HT-29 (cell line): Measurements from ENCODE around the gene TRANK1. TPM values are rescaled to one million over a fixed set of nuclear protein-coding genes. Genes with fewer than 3 reads are reported as not detected.

Experiments used
- DNase-seq: peaks from one replicate; pipeline ENCODE4 v3.0.0-alpha.2; 2015; ENCODE audit warnings: low spot score
- small RNA-seq: library from RNA; depleted of rRNA; stranded (forward); fragments of <200 nt; gene quantifications from one replicate; pipeline ENCODE3, GENCODE V24; 2014
- total RNA-seq: library from RNA; depleted of rRNA; stranded (reverse); fragments of >200 nt; shearing (Covaris generic); gene quantifications from 2 replicates; pipeline ENCODE4 v1.2.3, GENCODE V29; 2014; rRNA removed

The TRANK1 gene
- total RNA-seq, 1 experiment from 2014 or later, result 6.4 TPM

- DNase-seq, result no peak
Measured at GRCh38 chr3:36803091-36803791, 141.6 kb downstream of the TRANK1 start.

GRCh38 chr3:36800533-36801116 lies 144.2 kb downstream of the TRANK1 start:
- no peak for DNase-seq

- no peak for DNase-seq
Measured at GRCh38 chr3:36796881-36797280, 148.0 kb downstream of the TRANK1 start.

- no peak for DNase-seq
Measured at GRCh38 chr3:36796161-36796560, 148.7 kb downstream of the TRANK1 start.

GRCh38 chr3:36795622-36796021 lies 149.2 kb downstream of the TRANK1 start:
- DNase-seq, result no peak

- DNase-seq, result peak; percentile 30
Measured at GRCh38 chr3:36792342-36792741, 152.5 kb downstream of the TRANK1 start.

GRCh38 chr3:36790765-36791164 lies 154.1 kb downstream of the TRANK1 start:
- no peak for DNase-seq

GRCh38 chr3:36786921-36787890 lies 157.6 kb downstream of the TRANK1 start:
- no peak for DNase-seq

GRCh38 chr3:36784138-36784635 lies 160.7 kb downstream of the TRANK1 start:
- no peak for DNase-seq

- no peak for DNase-seq
Measured at GRCh38 chr3:36777424-36778218, 167.2 kb downstream of the TRANK1 start.

Small RNA genes lying within 50 kb of the gene (small RNA-seq; reads per million reads assigned to genes)
- not detected for gene RNU6ATAC4P

Other genes starting within 250 kb of the TRANK1 start
- gene DCLK3, start 180.5 kb downstream of the TRANK1 start, total RNA-seq, result not detected in 2 replicates
- 1.6 and 3.1 TPM in 2 replicates for gene EPM2AIP1, start 48.1 kb upstream of the TRANK1 start, total RNA-seq
- 28.2 and 34.4 TPM in 2 replicates for gene MLH1, start 48.5 kb upstream of the TRANK1 start, total RNA-seq
- gene LRRFIP2, start 229.5 kb upstream of the TRANK1 start, total RNA-seq, result 24.4 and 32.3 TPM in 2 replicates